K562 (cell line): Measurements from ENCODE around the gene SNX14. TPM values are rescaled to one million over a fixed set of nuclear protein-coding genes. Genes with fewer than 3 reads are reported as not detected.
A peak's percentile ranks its signal among the peaks of the same experiment; 100 is the strongest.

Experiments used
- CHD4 ChIP-seq: fragments of 200-600 bp; sonication (generic); IDR thresholded peaks from 3 replicates; pipeline ENCODE4 v1.6.1; 2012; ENCODE audit warnings: low read depth, mild to moderate bottlenecking, mixed read lengths, low read length, inconsistent platforms; ENCODE audit not compliant: insufficient read depth, insufficient replicate concordance, poor library complexity, severe bottlenecking
- DMBX1 ChIP-seq: fragments of 250-450 bp; sonication (Bioruptor Pico); IDR thresholded peaks from 2 replicates; pipeline ENCODE4 v1.8.0; 2022; ENCODE audit warnings: inconsistent platforms, mild to moderate bottlenecking, moderate library complexity, borderline replicate concordance
- EP400 ChIP-seq: fragments of 450-650 bp; IDR thresholded peaks from 2 replicates; pipeline ENCODE4 v1.6.1; 2017; ENCODE audit warnings: antibody characterized with exemption, mild to moderate bottlenecking, moderate library complexity
- ETV1 ChIP-seq: fragments of 450-650 bp; conservative IDR thresholded peaks from 2 replicates; pipeline ENCODE4 v1.6.1; 2016; ENCODE audit warnings: missing genetic modification characterization, control low read depth, low read depth, missing compliant biosample characterization
- HNRNPLL ChIP-seq: fragments of 200-400 bp; formaldehyde crosslinking; IDR thresholded peaks from 2 replicates; pipeline ENCODE4 v1.6.1; 2017; ENCODE audit warnings: low read length, low read depth, mild to moderate bottlenecking; ENCODE audit not compliant: poor library complexity, severe bottlenecking
- KAT2B ChIP-seq: IDR thresholded peaks from one replicate; pipeline ENCODE4 v1.6.1; 2012; ENCODE audit warnings: low read depth, mild to moderate bottlenecking, control low read depth, inconsistent platforms, low read length, moderate library complexity
- MAX ChIP-seq: sonication (generic); formaldehyde crosslinking; IDR thresholded peaks from 2 replicates; pipeline ENCODE4 v1.9.0; 2022; ENCODE audit warnings: mild to moderate bottlenecking, missing genetic modification reagents
- MXI1 ChIP-seq: IDR thresholded peaks from 2 replicates; pipeline ENCODE4 v1.6.1; 2011; ENCODE audit warnings: low read depth, mild to moderate bottlenecking, improper control_type of control experiment, low read length
- OTX1 ChIP-seq: fragments of 450-650 bp; formaldehyde crosslinking; IDR thresholded peaks from 2 replicates; pipeline ENCODE4 v1.4.0; 2022; ENCODE audit warnings: mild to moderate bottlenecking
- POLR2AphosphoS2 ChIP-seq: IDR thresholded peaks from 2 replicates; pipeline ENCODE4 v1.6.1; 2012; ENCODE audit warnings: low read length, improper control_type of control experiment
- PTRF ChIP-seq: fragments of 450-650 bp; IDR thresholded peaks from 2 replicates; pipeline ENCODE4 v1.6.1; 2016; ENCODE audit warnings: mild to moderate bottlenecking, missing genetic modification characterization, missing compliant biosample characterization
- SAFB ChIP-seq: fragments of 200-400 bp; formaldehyde crosslinking; IDR thresholded peaks from 2 replicates; pipeline ENCODE4 v1.6.1; 2017; ENCODE audit warnings: low read depth, low read length, borderline replicate concordance
- SMARCA5 ChIP-seq: fragments of 450-650 bp; IDR thresholded peaks from 2 replicates; pipeline ENCODE4 v1.6.1; 2016
- SOX6 ChIP-seq: fragments of 450-650 bp; IDR thresholded peaks from 2 replicates; pipeline ENCODE4 v1.6.1; 2014; ENCODE audit warnings: mild to moderate bottlenecking
- TSHZ1 ChIP-seq: fragments of 250-450 bp; sonication (Bioruptor Pico); IDR thresholded peaks from 2 replicates; pipeline ENCODE4 v1.4.0; 2020; ENCODE audit warnings: mild to moderate bottlenecking, moderate library complexity
- U2AF1 ChIP-seq: fragments of 200-400 bp; formaldehyde crosslinking; optimal IDR thresholded peaks from 2 replicates; pipeline ENCODE3; 2017; ENCODE audit warnings: mild to moderate bottlenecking, low read depth, low read length, moderate library complexity
- ZNF224 ChIP-seq: sonication (generic); formaldehyde crosslinking; IDR thresholded peaks from 2 replicates; pipeline ENCODE4 v1.8.0; 2022; ENCODE audit warnings: mild to moderate bottlenecking, missing genetic modification reagents
- polyA plus RNA-seq, 8 experiments: library from polyadenylated mRNA; depleted of rRNA in 4 of 8; stranded (reverse) in 5 of 8; unstranded in 3 of 8; fragments of >200 nt; fragmentation: Nextera tagmentation in 2 of 8; fragmentation: Illumina TruSeq in 1 of 8; extraction: Ambion mirVana in 2 of 8; extraction: Trizol in 1 of 8; gene quantifications; 2 replicates each; pipeline versions ENCODE4 v1.2.1 to v1.2.3, GENCODE V29; 2011 to 2014; ENCODE audit warnings: inconsistent platforms in 1 of 8, missing spikeins in 1 of 8
- total RNA-seq, 7 experiments: library from RNA; depleted of rRNA in 6 of 7; stranded (reverse); fragments of >200 nt in 6 of 7; fragmentation: Illumina TruSeq in 2 of 7; extraction: Trizol in 2 of 7; gene quantifications; 2 replicates each; pipeline versions ENCODE4 v1.2.1 to v1.2.3, GENCODE V29; 2011 to 2021; ENCODE audit warnings: low replicate concordance in 1 of 7
- TF ChIP-seq, protein P1 (sequence below): fragments of 450-650 bp; formaldehyde crosslinking; IDR thresholded peaks from 2 replicates; pipeline ENCODE4 v1.4.0; 2020; ENCODE audit warnings: mild to moderate bottlenecking, mixed read lengths
- TF ChIP-seq, protein P2 (sequence below): fragments of 450-650 bp; IDR thresholded peaks from 2 replicates; pipeline ENCODE4 v1.6.1; 2016; ENCODE audit warnings: antibody characterized with exemption
- TF ChIP-seq, protein P3 (sequence below): fragments of 250-450 bp; sonication (Bioruptor Pico); IDR thresholded peaks from 2 replicates; pipeline ENCODE4 v1.4.0; 2020

The SNX14 gene
- total and polyA plus RNA-seq, 9 of the 15 experiments (the other 6 are each of a cell fraction or from before 2014, with no cell fraction given) = 46.5 to 140 (median 71.2) TPM

- TF ChIP-seq TSHZ1 (CRISPR knock-in tag) (no peak), CHD4 (no peak), EP400 (peak; percentile 95), OTX1 (CRISPR knock-in tag) (peak; percentile 98), DMBX1 (no peak), PTRF (tag) (no peak), MAX (CRISPR knock-in tag) (no peak; the same call in 1 of the 2 replicates), HNRNPLL (peak; percentile 77), KAT2B (no peak), U2AF1 (no peak), SMARCA5 (peak; percentile 76; the same call in 1 of the 2 replicates), ZNF224 (CRISPR knock-in tag) (no peak), ETV1 (tag) (no peak), SOX6 (0 out of 2 replicates have a peak, but pooled peaks have one; percentile 10), MXI1 (peak; percentile 15; the same call in 1 of the 2 replicates), SAFB (no peak; the same call in none of the 2 replicates), POLR2AphosphoS2 (no peak)
- TF ChIP-seq, protein P1, sequence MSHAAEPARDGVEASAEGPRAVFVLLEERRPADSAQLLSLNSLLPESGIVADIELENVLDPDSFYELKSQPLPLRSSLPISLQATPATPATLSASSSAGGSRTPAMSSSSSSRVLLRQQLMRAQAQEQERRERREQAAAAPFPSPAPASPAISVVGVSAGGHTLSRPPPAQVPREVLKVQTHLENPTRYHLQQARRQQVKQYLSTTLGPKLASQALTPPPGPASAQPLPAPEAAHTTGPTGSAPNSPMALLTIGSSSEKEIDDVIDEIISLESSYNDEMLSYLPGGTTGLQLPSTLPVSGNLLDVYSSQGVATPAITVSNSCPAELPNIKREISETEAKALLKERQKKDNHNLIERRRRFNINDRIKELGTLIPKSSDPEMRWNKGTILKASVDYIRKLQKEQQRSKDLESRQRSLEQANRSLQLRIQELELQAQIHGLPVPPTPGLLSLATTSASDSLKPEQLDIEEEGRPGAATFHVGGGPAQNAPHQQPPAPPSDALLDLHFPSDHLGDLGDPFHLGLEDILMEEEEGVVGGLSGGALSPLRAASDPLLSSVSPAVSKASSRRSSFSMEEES (CRISPR knock-in tag) = no peak
- TF ChIP-seq, protein P2, sequence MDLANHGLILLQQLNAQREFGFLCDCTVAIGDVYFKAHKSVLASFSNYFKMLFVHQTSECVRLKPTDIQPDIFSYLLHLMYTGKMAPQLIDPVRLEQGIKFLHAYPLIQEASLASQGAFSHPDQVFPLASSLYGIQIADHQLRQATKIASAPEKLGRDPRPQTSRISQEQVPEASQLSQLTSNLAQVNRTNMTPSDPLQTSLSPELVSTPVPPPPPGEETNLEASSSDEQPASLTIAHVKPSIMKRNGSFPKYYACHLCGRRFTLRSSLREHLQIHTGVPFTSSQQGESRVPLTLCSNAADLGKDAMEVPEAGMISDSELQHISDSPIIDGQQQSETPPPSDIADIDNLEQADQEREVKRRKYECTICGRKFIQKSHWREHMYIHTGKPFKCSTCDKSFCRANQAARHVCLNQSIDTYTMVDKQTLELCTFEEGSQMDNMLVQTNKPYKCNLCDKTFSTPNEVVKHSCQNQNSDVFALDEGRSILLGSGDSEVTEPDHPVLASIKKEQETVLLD = peak; percentile 96
- TF ChIP-seq, protein P3, sequence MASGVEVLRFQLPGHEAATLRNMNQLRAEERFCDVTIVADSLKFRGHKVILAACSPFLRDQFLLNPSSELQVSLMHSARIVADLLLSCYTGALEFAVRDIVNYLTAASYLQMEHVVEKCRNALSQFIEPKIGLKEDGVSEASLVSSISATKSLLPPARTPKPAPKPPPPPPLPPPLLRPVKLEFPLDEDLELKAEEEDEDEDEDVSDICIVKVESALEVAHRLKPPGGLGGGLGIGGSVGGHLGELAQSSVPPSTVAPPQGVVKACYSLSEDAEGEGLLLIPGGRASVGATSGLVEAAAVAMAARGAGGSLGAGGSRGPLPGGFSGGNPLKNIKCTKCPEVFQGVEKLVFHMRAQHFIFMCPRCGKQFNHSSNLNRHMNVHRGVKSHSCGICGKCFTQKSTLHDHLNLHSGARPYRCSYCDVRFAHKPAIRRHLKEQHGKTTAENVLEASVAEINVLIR (CRISPR knock-in tag) = peak; percentile 49; the same call in 1 of the 2 replicates
These were observed 49.3 kb upstream of the SNX14 start, which contains the start of gene SYNCRIP (continued) for GRCh38 chr6:85642774-85643536.
